Ovary (tissue), 3 donors: ENCODE data around the gene ELAVL1.

Experiments
- POLR2A ChIP-seq: fragments of 450-650 bp; IDR thresholded peaks from one replicate; pipeline ENCODE4 v1.6.1; 2017; ENCODE audit warnings: antibody characterized with exemption, mild to moderate bottlenecking, moderate library complexity
- TF ChIP-seq, protein P1 (sequence below), 3 donors: fragments of 450-650 bp in 2 of 3; fragments of 200-600 bp in 1 of 3; IDR thresholded peaks; one replicate each; pipeline versions ENCODE4 v1.5.1 to v1.8.0; 2016 to 2022; ENCODE audit warnings: antibody characterized with exemption in 3 of 3, mild to moderate bottlenecking in 1 of 3
- donor health status: DM: no; HTN: no; CAD: no.

DNA sequence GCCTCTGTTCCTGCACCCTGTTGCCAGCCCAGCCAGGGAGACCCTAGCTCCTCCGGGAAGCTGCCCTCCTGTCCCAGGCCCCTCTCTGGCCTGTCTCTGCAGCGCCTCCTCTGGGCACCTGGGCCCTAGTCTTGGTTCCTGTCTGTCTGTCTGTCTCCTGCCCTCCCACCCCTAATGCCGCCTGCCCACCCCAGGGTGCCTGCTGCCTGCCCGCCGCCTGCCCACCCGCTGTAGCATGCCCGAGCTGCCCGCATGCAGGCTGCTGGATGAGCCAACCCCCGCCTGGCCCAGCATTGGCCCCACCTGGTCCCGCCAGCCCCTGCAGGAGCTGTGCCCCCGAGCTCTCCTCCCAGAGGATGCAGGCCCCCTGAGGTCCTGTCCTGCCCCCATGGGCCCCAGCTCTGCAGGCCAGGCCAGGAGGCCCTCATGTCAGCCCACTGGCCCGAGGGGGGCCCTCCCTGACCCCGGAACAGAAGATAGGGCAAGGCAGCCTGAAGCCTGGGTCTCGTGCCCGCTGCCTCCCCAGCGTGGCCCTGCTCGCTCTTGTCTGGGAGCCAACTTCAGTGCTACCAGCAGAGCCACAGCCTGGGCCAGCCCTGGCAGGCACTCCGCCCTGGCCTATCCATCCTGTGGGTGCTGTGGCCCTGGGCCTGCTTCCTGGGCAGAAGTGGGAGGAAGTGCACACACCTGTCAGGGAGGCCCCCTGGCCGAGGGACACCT, 96.5 kb downstream of the ELAVL1 start:
- TF ChIP-seq, protein P1, sequence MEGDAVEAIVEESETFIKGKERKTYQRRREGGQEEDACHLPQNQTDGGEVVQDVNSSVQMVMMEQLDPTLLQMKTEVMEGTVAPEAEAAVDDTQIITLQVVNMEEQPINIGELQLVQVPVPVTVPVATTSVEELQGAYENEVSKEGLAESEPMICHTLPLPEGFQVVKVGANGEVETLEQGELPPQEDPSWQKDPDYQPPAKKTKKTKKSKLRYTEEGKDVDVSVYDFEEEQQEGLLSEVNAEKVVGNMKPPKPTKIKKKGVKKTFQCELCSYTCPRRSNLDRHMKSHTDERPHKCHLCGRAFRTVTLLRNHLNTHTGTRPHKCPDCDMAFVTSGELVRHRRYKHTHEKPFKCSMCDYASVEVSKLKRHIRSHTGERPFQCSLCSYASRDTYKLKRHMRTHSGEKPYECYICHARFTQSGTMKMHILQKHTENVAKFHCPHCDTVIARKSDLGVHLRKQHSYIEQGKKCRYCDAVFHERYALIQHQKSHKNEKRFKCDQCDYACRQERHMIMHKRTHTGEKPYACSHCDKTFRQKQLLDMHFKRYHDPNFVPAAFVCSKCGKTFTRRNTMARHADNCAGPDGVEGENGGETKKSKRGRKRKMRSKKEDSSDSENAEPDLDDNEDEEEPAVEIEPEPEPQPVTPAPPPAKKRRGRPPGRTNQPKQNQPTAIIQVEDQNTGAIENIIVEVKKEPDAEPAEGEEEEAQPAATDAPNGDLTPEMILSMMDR (IDR thresholded peaks at IDR 0.05), result no peak
- no peak for TF ChIP-seq POLR2A
